NCI-H774 (cell line): Measurements from ENCODE around the gene FBXL17.
"Not testable (repeated sequence)": the region's sequence is repeated elsewhere in the genome, so short reads cannot be mapped to it uniquely, and the experiment has no call there.

Source experiments
- DNase-seq: peaks from one replicate; lab custom pipeline; 2025; lab: John Stamatoyannopoulos, UW

Gene FBXL17

DNA sequence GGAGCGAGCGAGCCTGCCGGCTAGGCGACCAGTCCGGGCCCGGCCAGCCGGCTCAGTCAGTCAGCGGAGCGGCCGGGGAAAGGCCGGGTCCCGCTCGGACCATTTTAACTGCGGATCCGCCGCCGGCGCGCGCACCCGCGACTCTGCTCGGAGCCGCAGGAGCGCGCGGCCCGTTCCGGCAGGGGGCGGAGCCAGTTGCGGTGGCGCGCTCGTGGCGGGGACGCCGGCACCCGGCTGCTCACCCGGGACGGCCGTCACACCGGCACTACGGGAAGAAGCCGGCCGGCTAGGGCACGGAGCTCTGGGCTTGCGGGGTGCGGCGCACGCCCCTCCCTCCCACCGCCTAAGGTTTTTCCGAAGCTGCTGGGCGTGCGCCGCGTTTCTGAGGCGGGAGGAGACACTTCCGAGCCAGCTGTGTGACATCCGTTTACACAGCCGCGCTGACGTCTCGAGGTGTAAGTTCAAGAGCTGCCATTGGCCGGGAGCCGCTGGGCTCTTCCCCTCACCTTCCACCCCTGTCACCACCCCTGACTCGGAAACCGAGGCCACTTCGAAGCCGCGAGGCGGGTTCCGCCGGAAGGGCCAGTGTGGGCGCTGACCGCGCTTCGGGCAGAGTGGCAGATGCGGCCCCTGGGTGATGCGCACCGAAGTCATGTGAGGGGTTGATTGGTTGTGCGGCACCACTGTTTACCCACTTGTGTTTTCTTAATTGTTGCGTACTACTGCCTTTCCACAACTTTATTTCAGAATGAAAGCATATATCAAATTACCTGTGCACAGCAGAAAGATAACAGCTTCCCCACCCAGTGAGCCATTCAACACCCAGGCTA, at the start of gene FBXL17:
FBXL17 (minus strand) TSS at position 145 of the 830 bp plus-strand sequence.
- DNase-seq, result peak; percentile 96

DNA sequence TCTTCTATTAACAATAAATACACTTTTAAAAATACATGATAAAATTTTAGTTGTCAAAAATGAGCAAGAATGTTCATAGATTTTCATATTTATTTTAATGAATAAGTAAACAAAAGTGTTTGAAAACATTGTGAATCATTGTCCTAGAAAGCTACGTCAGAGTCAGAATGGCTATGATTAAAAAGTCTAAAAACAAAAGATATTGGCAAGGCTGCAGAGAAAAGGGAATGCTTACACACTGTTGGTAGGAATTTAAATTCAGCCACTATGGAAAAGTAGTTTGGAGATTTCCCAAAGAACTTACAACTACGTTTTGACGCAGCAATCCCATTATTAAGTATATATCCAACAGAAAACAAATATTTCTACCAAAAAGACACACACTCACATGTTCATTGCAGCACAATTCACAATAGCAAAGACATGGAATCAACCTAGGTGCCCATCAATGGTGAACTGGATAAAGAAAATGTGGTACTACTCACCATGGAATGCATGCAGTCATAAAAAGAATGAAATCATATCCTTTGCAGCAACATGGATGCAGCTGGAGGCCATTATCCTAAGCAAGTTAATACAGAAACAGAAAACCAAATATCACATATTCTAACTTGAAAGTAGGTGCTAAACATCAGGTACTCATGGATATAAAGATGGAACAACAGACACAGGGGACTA, 49.2 kb upstream of the FBXL17 start:
- DNase-seq, result no peak

DNA sequence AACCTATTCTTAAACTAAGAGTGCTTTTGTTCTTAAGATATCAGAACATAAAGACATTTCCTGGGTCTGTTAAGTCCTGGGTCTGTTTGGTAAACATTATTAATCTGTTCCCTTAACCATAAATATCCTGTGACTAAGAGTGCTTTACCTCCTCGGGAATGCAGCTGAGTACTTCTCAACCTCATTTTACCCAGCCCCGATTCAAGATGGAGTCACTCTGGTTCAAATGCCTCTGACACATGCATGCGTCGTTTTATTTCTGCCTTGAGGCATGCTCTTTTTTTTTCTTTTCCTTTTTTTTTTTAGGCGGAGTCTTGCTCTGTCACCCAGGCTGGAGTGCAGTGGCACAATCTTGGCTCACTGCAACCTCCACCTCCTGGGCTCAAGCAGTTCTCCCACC, 39.8 kb upstream of the FBXL17 start:
- DNase-seq, result no peak

DNA sequence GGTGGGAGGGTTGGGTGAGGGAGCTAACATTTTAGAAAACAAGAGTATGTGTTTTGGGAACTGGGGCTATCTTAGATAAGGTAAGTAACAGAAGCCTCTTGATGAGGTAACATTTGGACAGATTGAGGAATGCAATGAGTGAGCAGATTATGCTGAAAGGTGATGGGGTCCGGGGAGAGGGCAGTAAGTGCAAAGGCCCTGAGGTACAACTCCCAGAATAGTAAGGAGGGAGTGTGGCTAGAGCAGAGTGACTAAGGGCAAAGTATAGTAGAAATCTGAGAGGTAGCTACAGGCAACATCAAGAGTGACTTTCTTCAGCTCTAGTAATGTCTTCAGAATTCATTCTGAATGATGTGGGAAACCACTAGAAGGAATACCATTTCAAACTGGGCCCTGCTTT, 38.9 kb upstream of the FBXL17 start:
- DNase-seq, result no peak

DNA sequence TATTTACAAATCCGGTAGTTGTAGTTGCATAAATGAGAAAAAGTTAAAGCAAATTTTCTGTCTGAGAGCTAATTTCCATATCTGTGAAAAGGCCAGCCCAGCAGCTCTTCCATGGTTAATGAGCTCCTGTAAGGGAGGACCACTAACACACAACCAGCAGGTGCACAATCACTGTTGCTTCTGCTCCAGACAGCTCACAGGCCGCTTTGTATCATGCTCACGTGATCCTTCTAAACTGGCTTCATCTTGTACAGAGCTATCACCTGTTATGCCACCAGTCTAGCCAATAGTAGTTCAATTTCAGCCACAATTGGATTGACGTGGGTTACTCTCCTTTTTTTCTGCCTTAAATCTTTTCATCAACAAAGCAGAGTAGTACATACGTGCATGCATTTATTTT, 38.3 kb upstream of the FBXL17 start:
- no peak for DNase-seq

DNA sequence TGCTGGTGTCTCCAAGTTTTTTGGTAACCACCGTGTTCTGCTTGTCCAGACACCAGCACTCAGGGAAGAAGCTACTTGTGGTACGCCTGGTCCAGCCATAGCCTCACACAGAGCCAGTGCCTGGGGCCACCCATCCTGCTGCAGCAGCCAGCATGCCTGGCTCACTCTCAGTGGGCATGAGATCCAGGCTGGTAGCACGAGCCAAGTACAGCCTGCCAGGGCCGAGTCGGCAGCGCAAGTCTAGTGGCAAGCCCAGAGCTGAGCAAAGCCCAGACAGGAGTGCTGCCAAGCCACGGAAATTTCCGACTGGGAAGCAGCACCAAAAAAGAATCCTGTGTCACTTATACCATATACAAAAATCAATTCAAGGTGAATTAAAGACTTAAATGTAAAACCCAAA, 36.3 kb upstream of the FBXL17 start:
- no peak for DNase-seq

DNA sequence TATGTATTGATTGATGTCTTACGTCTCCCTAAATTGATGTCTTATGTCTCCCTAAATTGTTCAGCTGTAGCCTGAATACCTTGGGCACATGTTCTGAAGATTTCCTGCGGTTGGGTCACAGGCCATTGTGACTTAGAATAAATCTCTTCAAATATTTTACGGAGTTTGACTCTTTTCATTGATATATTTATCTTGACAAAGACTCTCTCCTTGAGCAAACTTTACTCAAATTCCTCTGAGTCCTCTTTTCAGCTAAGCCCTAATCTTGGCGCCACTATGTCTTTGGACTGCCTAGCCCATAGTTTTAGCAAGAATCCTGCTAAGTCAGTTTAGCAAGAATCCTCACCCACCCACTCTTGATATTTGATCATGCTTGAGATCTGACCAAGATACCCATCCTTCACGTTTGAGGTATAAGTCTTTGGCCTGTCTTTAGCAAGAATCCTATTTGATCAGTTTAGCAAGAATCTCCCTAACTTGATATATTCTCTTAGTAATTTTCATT, 35.3 kb upstream of the FBXL17 start:
- DNase-seq, result no peak

DNA sequence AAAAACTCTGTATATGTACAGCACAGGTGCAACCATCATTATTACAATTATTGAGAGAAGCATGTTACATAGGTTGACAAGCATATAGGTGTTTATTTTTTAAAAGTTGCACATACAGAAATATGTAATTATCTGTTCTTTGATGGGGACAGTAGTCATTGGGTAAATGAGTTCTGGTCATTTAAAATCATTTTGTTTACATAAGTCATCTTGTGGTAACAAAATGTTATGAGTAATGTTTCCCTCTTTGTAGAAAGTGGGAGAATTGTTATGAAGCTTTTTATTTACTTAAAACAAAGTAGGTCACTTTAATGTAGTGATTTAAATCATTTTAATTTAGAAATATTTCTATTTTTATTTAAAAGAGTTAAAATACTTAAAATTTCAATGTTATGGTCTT, 33.8 kb upstream of the FBXL17 start:
- DNase-seq, result no peak

DNA sequence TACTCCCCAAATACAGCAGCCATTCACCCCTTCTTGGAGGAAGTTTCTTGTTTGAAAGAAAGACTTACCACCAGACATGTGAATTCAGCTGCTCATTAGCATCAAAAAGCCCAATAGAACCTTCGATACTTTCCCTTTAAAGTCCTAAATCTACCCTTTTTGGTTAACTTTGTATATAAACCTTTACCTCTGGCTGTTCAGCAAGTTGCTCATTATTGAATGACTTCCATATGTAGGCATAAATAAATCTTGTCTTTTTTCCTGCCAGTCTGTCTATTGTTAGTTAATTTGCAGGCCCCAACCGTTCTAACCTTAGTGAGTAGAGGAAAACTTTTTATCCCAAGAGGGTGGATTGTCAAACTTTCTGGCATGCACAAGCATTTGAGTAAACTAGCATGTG, 27.9 kb upstream of the FBXL17 start:
- no peak for DNase-seq

DNA sequence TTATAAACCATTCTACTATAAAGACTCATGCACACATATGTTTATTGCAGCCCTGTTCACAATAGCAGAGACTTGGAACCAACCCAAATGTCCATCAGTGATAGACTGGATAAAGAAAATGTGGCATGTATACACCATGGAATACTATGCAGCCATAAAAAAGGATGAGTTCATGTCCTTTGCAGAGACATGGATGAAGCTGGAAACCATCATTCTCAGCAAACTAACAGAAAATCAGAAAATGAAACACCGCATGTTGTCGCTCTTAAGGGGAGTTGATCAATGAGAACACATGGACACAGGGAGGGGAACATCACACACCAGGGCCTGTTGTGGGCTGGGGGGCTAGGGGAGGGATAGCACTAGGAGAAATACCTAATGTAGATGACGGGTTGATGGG, 23.3 kb upstream of the FBXL17 start:
- DNase-seq, result not testable (repeated sequence)

DNA sequence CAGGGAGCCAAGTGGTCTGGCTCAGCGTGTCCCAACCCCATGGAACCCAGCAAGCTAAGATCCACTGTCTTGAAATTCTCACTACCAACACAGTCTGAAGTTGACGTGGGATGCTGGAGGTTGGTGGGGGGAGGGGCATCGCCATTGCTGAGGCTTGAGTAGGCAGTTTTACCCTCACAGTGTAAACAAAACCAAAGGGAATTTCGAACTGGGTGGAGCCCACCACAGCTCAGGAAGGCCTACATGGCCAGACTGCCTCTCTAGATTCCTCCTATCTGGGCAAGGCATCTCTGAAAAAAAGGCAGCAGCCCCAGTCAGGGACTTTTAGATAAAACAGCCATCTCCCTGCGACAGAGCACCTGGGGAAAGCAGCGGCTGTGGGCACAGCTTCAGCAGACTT, 17.1 kb upstream of the FBXL17 start:
- no peak for DNase-seq

DNA sequence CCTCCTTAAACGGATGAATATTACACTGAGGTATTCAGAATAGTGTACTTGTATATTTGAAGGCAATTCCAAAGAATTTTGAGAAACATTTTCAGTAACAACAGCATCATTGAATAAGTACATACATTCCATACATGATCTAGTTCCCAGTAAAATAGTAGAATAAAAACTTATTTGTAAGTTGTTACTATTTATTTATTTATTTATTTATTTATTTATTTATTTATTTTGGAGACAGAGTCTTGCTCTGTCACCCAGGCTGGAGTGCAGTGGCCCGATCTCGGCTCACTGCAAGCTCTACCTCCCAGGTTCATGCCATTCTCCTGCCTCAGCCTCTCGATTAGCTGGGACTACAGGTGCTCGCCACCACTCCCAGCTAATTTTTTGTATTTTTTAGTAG, 14.9 kb upstream of the FBXL17 start:
- not testable (repeated sequence) for DNase-seq

DNA sequence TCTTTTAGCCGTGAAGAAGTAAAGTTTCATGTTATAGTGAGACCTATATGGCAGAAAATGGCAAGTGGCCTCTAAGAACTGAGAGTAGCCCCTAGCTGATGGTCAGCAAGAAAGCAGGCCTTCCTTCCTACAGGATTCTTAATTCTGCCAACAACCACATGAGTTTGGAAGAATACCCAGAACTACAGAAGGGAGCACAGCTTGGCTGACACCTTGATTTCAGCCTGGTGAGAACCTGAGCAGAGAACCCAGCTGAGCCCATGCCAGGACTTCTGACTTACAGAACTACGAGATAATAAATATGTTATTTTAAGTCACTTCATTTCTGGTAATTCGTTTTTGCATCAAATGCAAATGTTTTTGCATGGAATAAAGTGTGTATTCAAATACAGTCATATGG, 5.9 kb upstream of the FBXL17 start:
- DNase-seq, result no peak

DNA sequence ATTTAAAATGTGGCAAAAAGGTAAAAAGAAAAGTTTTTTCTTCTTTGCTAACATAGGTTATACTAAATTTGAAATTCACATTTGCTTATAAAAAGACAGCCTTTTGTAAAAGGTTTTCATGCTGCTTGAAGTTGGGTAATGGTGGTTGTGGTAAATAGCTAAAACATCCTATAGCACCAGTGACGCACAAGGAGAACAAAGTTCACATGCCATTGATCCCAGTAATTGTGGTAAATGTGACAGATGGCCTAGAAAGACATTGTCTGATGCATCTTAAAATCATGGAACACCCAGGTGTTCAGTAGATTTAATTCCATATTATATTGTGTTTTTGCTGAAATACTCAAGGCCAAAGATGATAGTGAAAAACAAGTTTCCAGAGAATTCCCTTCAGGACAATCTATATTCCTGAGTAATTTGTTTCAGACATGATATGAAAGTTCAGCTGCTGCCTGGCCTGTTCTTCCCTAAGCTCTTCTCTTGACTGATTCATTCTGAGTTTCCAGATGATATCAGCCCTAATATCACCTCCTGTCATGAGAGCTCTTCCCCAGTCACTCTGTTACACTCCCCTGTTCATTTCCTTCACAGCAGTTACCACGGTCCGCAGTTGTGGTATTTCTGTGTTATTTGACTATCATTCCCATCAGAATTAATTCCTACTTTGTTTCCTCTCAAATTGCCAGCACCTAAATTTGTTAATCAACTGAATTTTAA, 4.6 kb upstream of the FBXL17 start:
- DNase-seq, result no peak

DNA sequence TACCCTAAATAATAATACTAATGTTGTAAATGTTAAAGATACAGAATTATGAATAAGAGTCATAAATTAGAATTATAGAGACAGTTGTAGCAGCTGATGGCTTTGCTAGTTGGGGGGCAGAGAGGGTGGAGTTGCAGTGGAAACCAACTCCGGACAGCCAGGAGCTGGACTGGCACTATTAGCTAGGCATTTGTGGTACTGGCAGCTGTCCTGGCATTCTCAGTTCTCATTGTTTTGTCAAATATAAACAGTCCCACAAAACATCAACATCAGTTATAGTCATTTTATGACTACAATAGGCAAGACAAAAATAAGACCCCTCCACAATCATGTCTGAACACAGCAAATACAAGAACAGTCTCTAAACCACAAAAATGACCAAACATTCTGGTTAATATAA, 2.8 kb upstream of the FBXL17 start:
- no peak for DNase-seq

DNA sequence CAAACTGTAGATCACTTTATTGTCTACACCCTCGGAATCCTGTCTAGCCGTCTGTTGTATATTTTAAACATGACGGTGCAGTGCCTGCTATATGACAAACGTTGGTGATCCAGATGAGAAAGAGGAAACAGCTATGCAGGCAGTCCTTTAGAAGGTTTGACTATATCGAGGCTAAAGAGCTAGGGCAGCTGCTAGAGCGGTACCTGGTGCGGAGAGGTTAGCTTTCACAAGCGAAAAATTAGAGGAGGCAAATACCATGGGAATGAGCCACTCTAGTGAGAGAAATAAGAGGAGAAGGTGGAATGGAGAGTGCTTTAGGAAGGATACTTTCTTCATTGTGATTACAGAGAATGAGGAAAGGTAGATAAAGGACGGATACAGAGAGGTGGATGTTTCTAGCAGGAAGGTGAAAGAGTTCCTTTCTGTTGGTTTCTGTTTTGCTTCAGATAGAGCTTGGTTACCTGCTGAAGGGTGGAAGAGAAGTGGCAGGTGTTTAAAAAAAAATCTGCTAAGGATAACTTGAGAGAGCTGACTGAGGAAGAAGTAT, 959 bp upstream of the FBXL17 start:
- no peak for DNase-seq

DNA sequence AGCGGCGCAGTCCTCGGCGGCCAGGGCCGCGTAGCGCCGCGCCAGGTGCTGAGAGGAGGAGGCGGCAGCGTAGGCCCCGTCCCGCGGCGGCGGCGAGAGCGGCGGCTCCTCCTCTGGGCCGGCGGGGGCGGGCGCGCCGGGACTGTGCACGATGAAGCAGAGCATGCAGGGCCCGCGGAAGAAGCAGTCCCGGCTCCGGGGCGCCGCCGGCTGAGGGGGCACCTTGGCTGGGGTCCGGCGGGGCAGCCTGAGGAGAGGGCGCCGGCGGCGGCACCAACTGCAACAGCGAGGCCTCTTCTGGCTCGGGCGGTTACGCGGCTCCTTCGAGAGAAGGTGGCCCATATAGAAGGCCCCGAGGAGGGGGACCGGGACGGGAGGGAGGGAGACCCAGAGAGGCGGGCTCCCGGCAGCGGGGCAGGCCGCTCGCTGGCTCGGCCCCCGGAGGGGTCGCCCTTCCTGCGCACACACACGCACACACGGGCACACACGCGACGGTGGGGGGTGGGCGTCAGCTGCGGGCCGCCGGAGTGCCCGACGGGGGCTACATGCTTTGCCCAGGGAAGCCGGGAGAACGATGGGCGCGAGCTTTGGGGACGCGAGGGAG, 446 bp downstream of the FBXL17 start:
- peak; percentile 35 for DNase-seq

DNA sequence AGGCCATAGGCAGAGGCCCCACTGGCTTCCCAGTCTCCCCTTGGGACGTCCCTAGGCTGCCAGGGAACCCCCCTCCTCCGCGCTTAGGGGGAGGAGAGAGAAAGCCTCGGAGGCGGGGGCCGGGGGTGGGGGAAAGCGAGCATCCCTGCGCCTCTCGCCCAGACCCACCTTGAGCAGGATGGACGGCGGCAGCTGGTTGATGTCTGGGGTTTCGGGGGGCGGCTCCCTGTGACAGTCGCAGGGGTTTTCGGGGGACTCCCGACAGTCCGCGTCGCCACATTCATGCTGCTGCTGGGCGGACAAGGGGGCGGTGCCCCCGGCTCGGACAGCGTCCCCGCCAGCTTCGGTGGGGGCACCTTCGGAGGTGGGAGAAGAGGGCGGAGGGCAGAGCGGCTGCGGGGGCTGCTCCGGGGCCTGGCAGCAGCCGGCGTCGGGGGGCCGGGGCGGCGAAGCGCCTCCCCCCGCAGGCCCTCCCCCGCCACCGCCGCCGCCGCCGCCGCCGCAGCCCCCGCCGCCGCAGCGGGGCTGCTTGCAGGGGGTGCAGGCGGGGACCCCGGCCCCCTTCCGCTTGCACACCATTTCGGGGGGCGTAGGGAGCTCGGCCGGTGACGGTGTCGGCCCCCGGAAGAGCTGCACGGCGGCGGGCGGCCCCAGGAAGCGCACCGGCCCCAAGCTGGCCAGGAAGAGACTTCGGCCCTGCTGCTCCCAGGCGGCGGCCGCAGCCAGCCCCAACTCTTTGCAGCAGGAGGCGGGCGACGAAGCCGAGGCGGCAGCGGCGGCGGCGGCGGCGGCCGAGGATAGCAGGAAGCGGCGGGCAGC, 1.2 kb downstream of the FBXL17 start:
- peak; percentile 44 for DNase-seq

DNA sequence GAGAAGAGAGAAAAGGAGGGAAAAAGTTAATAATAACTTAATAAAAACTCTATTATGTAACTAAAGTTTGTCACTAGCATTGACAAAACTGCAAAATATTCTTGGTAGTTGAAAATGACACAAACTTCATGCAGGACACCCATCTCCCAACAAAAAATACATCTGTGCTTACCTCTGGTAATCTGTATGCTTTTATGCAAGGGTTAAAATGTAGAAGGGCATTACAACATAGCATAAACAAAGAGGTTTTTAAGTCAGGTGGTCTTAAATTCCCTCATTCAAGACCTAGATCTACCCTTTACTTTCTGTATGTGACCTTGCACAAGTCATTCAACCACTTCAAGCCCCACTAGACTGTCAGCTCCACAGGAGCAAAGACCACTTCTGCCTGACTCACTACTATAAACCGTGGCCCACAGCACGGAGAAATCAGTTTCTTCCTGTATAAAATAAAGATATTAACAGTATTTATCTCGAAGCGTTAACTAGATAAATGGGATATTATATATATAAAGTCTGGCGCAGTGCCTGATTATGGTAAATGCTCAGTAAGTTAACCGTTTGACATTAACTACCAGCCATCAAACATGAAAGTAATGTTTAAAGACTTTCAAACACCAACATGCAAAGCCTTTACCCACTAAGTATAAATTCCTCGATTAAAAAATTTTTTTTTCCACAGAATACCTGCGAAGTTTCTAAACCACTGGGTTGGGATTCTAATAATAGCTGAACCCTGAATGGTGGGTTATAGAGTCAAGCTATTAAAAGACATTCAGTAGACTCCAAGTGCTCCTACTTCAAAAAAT, 2.0 kb downstream of the FBXL17 start:
- no peak for DNase-seq

DNA sequence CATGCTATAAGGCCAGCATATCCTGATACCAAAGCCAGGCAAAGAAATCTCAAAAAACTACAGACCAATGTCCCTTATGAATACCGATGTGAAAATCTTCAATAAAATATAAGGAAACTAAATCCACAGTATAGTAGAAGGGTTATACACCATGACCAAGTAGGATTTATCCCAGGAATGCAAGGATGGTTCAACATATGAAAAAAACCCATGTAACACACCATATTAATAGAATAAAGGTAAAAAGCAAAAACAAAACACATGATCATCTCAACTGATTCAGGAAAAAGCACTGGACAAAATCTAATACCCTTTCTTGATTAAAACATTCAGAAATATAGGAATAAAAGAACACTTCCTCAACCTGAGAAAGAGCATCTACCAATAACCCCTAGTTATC, 6.1 kb downstream of the FBXL17 start:
- no peak for DNase-seq
